Endothelial cell of umbilical vein (primary cell): ENCODE results near the gene DHX36. TPM values are rescaled to one million over a fixed set of nuclear protein-coding genes. Genes with fewer than 3 reads are reported as not detected.

Source experiments
- BruUV-seq: library from RNA; stranded (reverse); fragments of 400-500 nt; replicated peaks from 2 replicates; lab custom pipeline; 2021; lab: Mats Ljungman, UMichigan
- CTCF ChIA-PET: fragments of 300-600, 350-600 bp; sonication (Branson Sonifier 250); formaldehyde crosslinking; loops from one replicate; lab custom pipeline; 2021; ENCODE audit warnings: antibody characterized with exemption, inconsistent platforms; lab: Charles Lee
- POLR2A ChIA-PET: fragments of 300-600, 350-600 bp; sonication (Branson Sonifier 250); formaldehyde crosslinking; loops from one replicate; lab custom pipeline; 2021; ENCODE audit warnings: antibody characterized with exemption, inconsistent platforms; lab: Charles Lee
- DNase-seq: peaks from one replicate; pipeline ENCODE4 v3.0.0-alpha.2; 2011; ENCODE audit warnings: low read depth, low spot score
- FAIRE-seq: peaks from 2 replicates; lab custom pipeline; 2011; peaks lifted over from hg19 to GRCh38; lab: Jason Lieb, UNC
- H2AFZ ChIP-seq: 2 replicates; pipeline ENCODE4 v1.6.0; 2012; ENCODE audit warnings: low read depth, low read length, control low read depth, inconsistent platforms
- H3K27ac ChIP-seq: 2 replicates; pipeline ENCODE4 v1.5.1; 2011; ENCODE audit warnings: low read depth, mild to moderate bottlenecking, control low read depth, low read length, moderate library complexity; ENCODE audit not compliant: insufficient read depth
- H3K27me3 ChIP-seq, 2 experiments: 2 replicates each; pipeline versions ENCODE4 v1.6.0 to v1.6.1; 2011; ENCODE audit warnings: low read length in 2 of 2, mixed read lengths in 1 of 2; ENCODE audit not compliant: control insufficient read depth in 2 of 2, insufficient read depth in 2 of 2
- H3K36me3 ChIP-seq, 2 experiments: 2 replicates in 1 of 2; 3 replicates in 1 of 2; pipeline ENCODE4 v1.5.1; 2011; ENCODE audit warnings: low read length in 2 of 2, mild to moderate bottlenecking in 1 of 2, moderate library complexity in 1 of 2; ENCODE audit not compliant: control insufficient read depth in 2 of 2, insufficient read depth in 2 of 2; ENCODE audit errors: extremely low read depth in 1 of 2
- H3K4me1 ChIP-seq: 3 replicates; pipeline ENCODE4 v1.5.1; 2011; ENCODE audit warnings: mild to moderate bottlenecking, low read length; ENCODE audit not compliant: control insufficient read depth, insufficient read depth; ENCODE audit errors: extremely low read depth
- H3K4me2 ChIP-seq: 2 replicates; pipeline ENCODE4 v1.6.1; 2011; ENCODE audit warnings: low read length, control low read depth, mixed read lengths; ENCODE audit not compliant: insufficient read depth
- H3K4me3 ChIP-seq, 3 experiments: fragments of 200-600 bp in 1 of 3; sonication (generic), shearing (Covaris generic) in 1 of 3; replicated peaks in 1 of 3; 2 replicates each; pipeline ENCODE4 v1.5.1; 2011 to 2016; ENCODE audit warnings: control low read depth in 3 of 3, low read length in 3 of 3, mild to moderate bottlenecking in 2 of 3, inconsistent platforms in 1 of 3, low read depth in 1 of 3, moderate library complexity in 1 of 3; ENCODE audit not compliant: insufficient read depth in 1 of 3
- H3K79me2 ChIP-seq: 2 replicates; pipeline ENCODE4 v1.6.0; 2012; ENCODE audit warnings: low read length, inconsistent platforms; ENCODE audit not compliant: control insufficient read depth, insufficient read depth
- H3K9ac ChIP-seq: replicated peaks from 2 replicates; pipeline ENCODE3; 2011; ENCODE audit warnings: low read length, control low read depth; ENCODE audit not compliant: insufficient read depth; ENCODE audit errors: extremely low read depth
- H3K9me1 ChIP-seq: replicated peaks from 3 replicates; pipeline ENCODE4 v1.6.0; 2011; ENCODE audit warnings: mild to moderate bottlenecking, low read length; ENCODE audit not compliant: control insufficient read depth, insufficient read depth; ENCODE audit errors: extremely low read depth
- H3K9me3 ChIP-seq: replicated peaks from 2 replicates; pipeline ENCODE4 v1.5.1; 2012; ENCODE audit warnings: low read length, inconsistent platforms; ENCODE audit not compliant: control insufficient read depth, insufficient read depth
- H4K20me1 ChIP-seq: replicated peaks from 2 replicates; pipeline ENCODE3; 2011; ENCODE audit warnings: mild to moderate bottlenecking, low read length; ENCODE audit not compliant: control insufficient read depth, insufficient read depth; ENCODE audit errors: extremely low read depth
- EZH2 ChIP-seq: IDR thresholded peaks from 2 replicates; pipeline ENCODE4 v1.6.1; 2012; ENCODE audit warnings: borderline replicate concordance, low read depth, mild to moderate bottlenecking, moderate library complexity, low read length, inconsistent platforms; ENCODE audit not compliant: severe bottlenecking
- FOS ChIP-seq: IDR thresholded peaks from 2 replicates; pipeline ENCODE4 v1.6.1; 2011; ENCODE audit warnings: mild to moderate bottlenecking, low read length, moderate library complexity, borderline replicate concordance; ENCODE audit not compliant: insufficient read depth
- GATA2 ChIP-seq: IDR thresholded peaks from 2 replicates; pipeline ENCODE4 v1.7.0; 2011; ENCODE audit warnings: low read depth, mild to moderate bottlenecking, moderate library complexity, mixed read lengths, low read length; ENCODE audit not compliant: insufficient read length, insufficient read depth
- JUN ChIP-seq: IDR thresholded peaks from 2 replicates; pipeline ENCODE4 v1.6.1; 2011; ENCODE audit warnings: borderline replicate concordance, low read depth; ENCODE audit not compliant: insufficient read length, insufficient read depth
- MAX ChIP-seq: IDR thresholded peaks from 2 replicates; pipeline ENCODE4 v1.6.1; 2011; ENCODE audit not compliant: insufficient read depth, insufficient read length
- MYC ChIP-seq: IDR thresholded peaks from one replicate; pipeline ENCODE4 v1.6.1; 2011; ENCODE audit warnings: mild to moderate bottlenecking, low read depth, low read length
- POLR2A ChIP-seq: IDR thresholded peaks from 2 replicates; pipeline ENCODE4 v1.6.1; 2012; ENCODE audit warnings: low read depth, mild to moderate bottlenecking, control low read depth, low read length
- POLR2AphosphoS5 ChIP-seq: IDR thresholded peaks from 2 replicates; pipeline ENCODE4 v1.6.1; 2012; ENCODE audit warnings: low read depth, mild to moderate bottlenecking, control low read depth, low read length, moderate library complexity; ENCODE audit not compliant: insufficient read depth
- dilution Hi-C: fragments of 300-500 bp; cut with MboI; formaldehyde crosslinking; loops from one replicate; pipeline ENCODE4 v1.15.0; 2019; ENCODE audit warnings: low sequenced_read_pairs; ENCODE audit not compliant: extremely low pct_ligation_motif_present
- intact Hi-C: fragments of 100-400 bp; cut with micrococcal nuclease; formaldehyde crosslinking; loops from one replicate; pipeline ENCODE4 v1.10.0; 2022
- polyA plus RNA-seq, 4 experiments: library from polyadenylated mRNA; depleted of rRNA in 3 of 4; stranded (reverse) in 3 of 4; unstranded in 1 of 4; fragments of >200 nt; gene quantifications; 2 replicates each; pipeline versions ENCODE4 v1.2.1 to v1.2.3, GENCODE V29; 2011 to 2012; ENCODE audit warnings: missing spikeins in 1 of 4
- total RNA-seq: library from RNA; stranded (reverse); gene quantifications from 2 replicates; pipeline ENCODE4 v1.2.3, GENCODE V29; 2021
- TF ChIP-seq, protein P1 (sequence below), 2 donors: IDR thresholded peaks; 1 replicate in 1 of 2; 2 replicates in 1 of 2; pipeline ENCODE4 v1.5.1; 2011; ENCODE audit warnings: low read length in 2 of 2, mild to moderate bottlenecking in 2 of 2, moderate library complexity in 2 of 2, control low read depth in 1 of 2, inconsistent platforms in 1 of 2, low read depth in 1 of 2; ENCODE audit not compliant: insufficient read depth in 1 of 2; ENCODE audit errors: extremely low read depth in 1 of 2

Gene DHX36
- total and polyA plus RNA-seq, 2 donors (not counting 3 experiments of a cell fraction or from before 2014, with no cell fraction given) = 19.6 to 52.7 TPM

DNA sequence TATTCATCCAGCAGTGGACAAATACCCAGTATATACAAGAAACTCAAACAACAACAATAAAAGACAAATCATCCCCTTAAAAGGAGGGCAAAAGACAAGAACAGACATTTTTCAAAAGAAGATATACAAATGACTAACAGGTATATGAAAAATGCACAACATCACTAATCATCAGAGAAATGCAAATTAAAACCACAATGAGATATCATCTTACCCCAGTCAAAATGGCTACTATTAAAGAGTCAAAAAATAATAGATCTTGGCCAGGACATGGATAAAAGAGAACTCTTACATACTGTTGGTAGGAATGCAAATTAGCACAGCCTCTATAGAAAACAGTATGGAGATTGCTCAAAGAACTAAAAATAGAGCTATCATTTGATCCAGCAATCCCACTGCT is 16.9 kb downstream of the DHX36 start:
- TF ChIP-seq MYC (no peak), EZH2 (no peak), JUN (no peak), MAX (no peak), POLR2AphosphoS5 (no peak), POLR2A (no peak), FOS (no peak), GATA2 (no peak)
- TF ChIP-seq, protein P1, sequence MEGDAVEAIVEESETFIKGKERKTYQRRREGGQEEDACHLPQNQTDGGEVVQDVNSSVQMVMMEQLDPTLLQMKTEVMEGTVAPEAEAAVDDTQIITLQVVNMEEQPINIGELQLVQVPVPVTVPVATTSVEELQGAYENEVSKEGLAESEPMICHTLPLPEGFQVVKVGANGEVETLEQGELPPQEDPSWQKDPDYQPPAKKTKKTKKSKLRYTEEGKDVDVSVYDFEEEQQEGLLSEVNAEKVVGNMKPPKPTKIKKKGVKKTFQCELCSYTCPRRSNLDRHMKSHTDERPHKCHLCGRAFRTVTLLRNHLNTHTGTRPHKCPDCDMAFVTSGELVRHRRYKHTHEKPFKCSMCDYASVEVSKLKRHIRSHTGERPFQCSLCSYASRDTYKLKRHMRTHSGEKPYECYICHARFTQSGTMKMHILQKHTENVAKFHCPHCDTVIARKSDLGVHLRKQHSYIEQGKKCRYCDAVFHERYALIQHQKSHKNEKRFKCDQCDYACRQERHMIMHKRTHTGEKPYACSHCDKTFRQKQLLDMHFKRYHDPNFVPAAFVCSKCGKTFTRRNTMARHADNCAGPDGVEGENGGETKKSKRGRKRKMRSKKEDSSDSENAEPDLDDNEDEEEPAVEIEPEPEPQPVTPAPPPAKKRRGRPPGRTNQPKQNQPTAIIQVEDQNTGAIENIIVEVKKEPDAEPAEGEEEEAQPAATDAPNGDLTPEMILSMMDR (IDR thresholded peaks at IDR 0.05; ENCODE audit: extremely low read depth in 1 of 2, insufficient read depth in 1 of 2, low read depth in 1 of 2, low read length in 2 of 2) = no peak
- H3K9me3 ChIP-seq = no peaks in the 10 kb centered on the region
- no peaks in the 10 kb centered on the region for H3K9me1 ChIP-seq
- DNase-seq (no peak), FAIRE-seq (no peak)
- no peaks in the 10 kb centered on the region for H4K20me1 ChIP-seq
- no peaks in the 10 kb centered on the region for H3K27me3 ChIP-seq
- H3K27ac ChIP-seq = no peak overlapping the region
- H3K36me3 ChIP-seq = peaks cover 7 to 9% of the 10 kb centered on the region in 2 experiments
- no peak overlapping the region for H3K4me2 ChIP-seq
- BruUV-seq = no TSS peak
- no peak overlapping the region for H3K4me3 ChIP-seq
- H3K9ac ChIP-seq = no peak overlapping the region
- dilution Hi-C loops = no loop called here
- H3K4me1 ChIP-seq = no peaks in the 10 kb centered on the region
- ChIA-PET POLR2A (no interaction called here), CTCF (no interaction called here)
- intact Hi-C loops = no loop called here
- no peak overlapping the region for H2AFZ ChIP-seq
- H3K79me2 ChIP-seq = no peaks in the 10 kb centered on the region
